HG02970 (cell line): ENCODE data around the gene RIF1.
"Not testable (repeated sequence)": the region's sequence is repeated elsewhere in the genome, so short reads cannot be mapped to it uniquely, and the experiment has no call there.

Experiments
- ATAC-seq: cut with Tn5 transposase; IDR thresholded peaks from one replicate; pipeline ENCODE4 v1.9.1; 2021; ENCODE audit warnings: mild to moderate bottlenecking, moderate library complexity, moderate number of reproducible peaks; ENCODE audit not compliant: unreplicated experiment, low FRiP score

The RIF1 gene

GRCh38 chr2:151421681-151422080, 12.0 kb downstream of the RIF1 start:
- not testable (repeated sequence) for ATAC-seq

GRCh38 chr2:151422917-151423439, 13.3 kb downstream of the RIF1 start:
- no peak for ATAC-seq

- no peak for ATAC-seq
These were observed 14.1 kb downstream of the RIF1 start for GRCh38 chr2:151423760-151424159.

- ATAC-seq = no peak
These were observed 27.9 kb downstream of the RIF1 start for GRCh38 chr2:151437630-151438029.

GRCh38 chr2:151438506-151438905, 28.8 kb downstream of the RIF1 start:
- ATAC-seq = no peak

- ATAC-seq = no peak
These were observed 29.4 kb downstream of the RIF1 start for GRCh38 chr2:151439127-151439526.

- ATAC-seq = no peak
These were observed 49.7 kb downstream of the RIF1 start for GRCh38 chr2:151459358-151459757.

GRCh38 chr2:151465771-151466170, 56.1 kb downstream of the RIF1 start:
- ATAC-seq = no peak

- no peak for ATAC-seq
These were observed 60.9 kb downstream of the RIF1 start for GRCh38 chr2:151470556-151470955.

GRCh38 chr2:151472966-151473365, 63.3 kb downstream of the RIF1 start:
- ATAC-seq = no peak

- no peak for ATAC-seq
These were observed 65.4 kb downstream of the RIF1 start for GRCh38 chr2:151475071-151475470.

- ATAC-seq = no peak
These were observed 66.6 kb downstream of the RIF1 start for GRCh38 chr2:151476287-151476686.

GRCh38 chr2:151478011-151478410, 68.3 kb downstream of the RIF1 start:
- ATAC-seq = no peak

- no peak for ATAC-seq
These were observed 72.0 kb downstream of the RIF1 start for GRCh38 chr2:151481744-151482143.

- ATAC-seq = no peak
These were observed 72.5 kb downstream of the RIF1 start for GRCh38 chr2:151482171-151482725.

- ATAC-seq = no peak
These were observed 73.8 kb downstream of the RIF1 start for GRCh38 chr2:151483546-151483945.

- no peak for ATAC-seq
These were observed 74.4 kb downstream of the RIF1 start for GRCh38 chr2:151484100-151484499.

- no peak for ATAC-seq
These were observed 76.4 kb downstream of the RIF1 start for GRCh38 chr2:151486053-151486452.

GRCh38 chr2:151490276-151490675, 80.6 kb downstream of the RIF1 start:
- ATAC-seq = no peak

- no peak for ATAC-seq
These were observed 81.8 kb downstream of the RIF1 start for GRCh38 chr2:151491496-151491895.

GRCh38 chr2:151498178-151498577, 88.5 kb downstream of the RIF1 start:
- no peak for ATAC-seq

GRCh38 chr2:151506170-151506569, 96.5 kb downstream of the RIF1 start:
- ATAC-seq = no peak

GRCh38 chr2:151508519-151508918, 98.8 kb downstream of the RIF1 start:
- ATAC-seq = no peak
